HepG2 (cell line): ENCODE data around the gene OSER1. TPM values are rescaled to one million over a fixed set of nuclear protein-coding genes. Genes with fewer than 3 reads are reported as not detected.

Experiments
- FOXK1 ChIP-seq: sonication (generic); formaldehyde crosslinking; IDR thresholded peaks from 2 replicates; pipeline ENCODE4 v1.4.0; 2020; ENCODE audit warnings: low read depth, missing genetic modification reagents, borderline replicate concordance
- JUND ChIP-seq: sonication (generic); formaldehyde crosslinking; IDR thresholded peaks from 2 replicates; pipeline ENCODE4 v1.8.0; 2022; ENCODE audit warnings: mild to moderate bottlenecking, missing genetic modification reagents
- KDM5B ChIP-seq: sonication (generic); formaldehyde crosslinking; IDR thresholded peaks from 2 replicates; pipeline ENCODE4 v1.4.0; 2020; ENCODE audit warnings: missing genetic modification reagents, mild to moderate bottlenecking, borderline replicate concordance
- RCOR2 ChIP-seq: IDR thresholded peaks from 2 replicates; pipeline ENCODE4 v1.6.1; 2016; ENCODE audit warnings: missing biosample characterization, missing genetic modification reagents
- RFX3 ChIP-seq: IDR thresholded peaks from 2 replicates; pipeline ENCODE4 v1.6.1; 2016; ENCODE audit warnings: missing biosample characterization, missing genetic modification reagents
- SMYD3 ChIP-seq: sonication (generic); formaldehyde crosslinking; IDR thresholded peaks from 2 replicates; pipeline ENCODE4 v1.8.1; 2023; ENCODE audit warnings: mild to moderate bottlenecking, missing genetic modification reagents
- SRSF1 ChIP-seq: fragments of 200-400 bp; formaldehyde crosslinking; optimal IDR thresholded peaks from 2 replicates; pipeline ENCODE3; 2017; ENCODE audit warnings: mild to moderate bottlenecking, low read depth, low read length, moderate library complexity
- ZNF253 ChIP-seq: sonication (generic); formaldehyde crosslinking; IDR thresholded peaks from 2 replicates; pipeline ENCODE4 v1.8.0; 2022; ENCODE audit warnings: mild to moderate bottlenecking, missing genetic modification reagents, borderline replicate concordance
- ZNF382 ChIP-seq: sonication (generic); formaldehyde crosslinking; IDR thresholded peaks from 2 replicates; pipeline ENCODE4 v1.5.0; 2020; ENCODE audit warnings: missing genetic modification reagents, mild to moderate bottlenecking, borderline replicate concordance
- polyA plus RNA-seq, 8 experiments: library from polyadenylated mRNA; depleted of rRNA in 3 of 8; stranded (reverse) in 7 of 8; unstranded in 1 of 8; fragments of >200 nt; fragmentation: Illumina TruSeq in 4 of 8; extraction: Trizol in 4 of 8; gene quantifications; 2 replicates each; pipeline versions ENCODE4 v1.2.1 to v1.2.3, GENCODE V29; 2011 to 2016; ENCODE audit warnings: low read depth in 4 of 8, missing spikeins in 1 of 8, mixed read lengths in 1 of 8; ENCODE audit not compliant: insufficient read depth in 1 of 8
- total RNA-seq, 5 experiments: library from RNA; depleted of rRNA; stranded (reverse); fragments of >200 nt; fragmentation: Illumina TruSeq; extraction: Trizol; gene quantifications; 2 replicates each; pipeline ENCODE4 v1.2.3, GENCODE V29; 2016; ENCODE audit warnings: low read depth in 1 of 5
- TF ChIP-seq, protein P1 (sequence below): sonication (generic); formaldehyde crosslinking; IDR thresholded peaks from 2 replicates; pipeline ENCODE4 v1.5.0; 2020; ENCODE audit warnings: mild to moderate bottlenecking, missing genetic modification reagents
- TF ChIP-seq, protein P2 (sequence below): sonication (generic); formaldehyde crosslinking; IDR thresholded peaks from 2 replicates; pipeline ENCODE4 v1.4.0; 2020; ENCODE audit warnings: mild to moderate bottlenecking, missing genetic modification reagents
- TF ChIP-seq, protein P3 (sequence below): sonication (generic); formaldehyde crosslinking; IDR thresholded peaks from 2 replicates; pipeline ENCODE4 v1.5.1; 2020; ENCODE audit warnings: missing genetic modification reagents, mild to moderate bottlenecking, borderline replicate concordance
- TF ChIP-seq, protein P4 (sequence below): sonication (generic); formaldehyde crosslinking; IDR thresholded peaks from 2 replicates; pipeline ENCODE4 v1.4.0; 2020; ENCODE audit warnings: missing genetic modification reagents

The OSER1 gene
- total and polyA plus RNA-seq, 2 of the 13 experiments (the other 11 are each of a cell fraction or from before 2014, with no cell fraction given), result 71.2 to 71.5 TPM

DNA sequence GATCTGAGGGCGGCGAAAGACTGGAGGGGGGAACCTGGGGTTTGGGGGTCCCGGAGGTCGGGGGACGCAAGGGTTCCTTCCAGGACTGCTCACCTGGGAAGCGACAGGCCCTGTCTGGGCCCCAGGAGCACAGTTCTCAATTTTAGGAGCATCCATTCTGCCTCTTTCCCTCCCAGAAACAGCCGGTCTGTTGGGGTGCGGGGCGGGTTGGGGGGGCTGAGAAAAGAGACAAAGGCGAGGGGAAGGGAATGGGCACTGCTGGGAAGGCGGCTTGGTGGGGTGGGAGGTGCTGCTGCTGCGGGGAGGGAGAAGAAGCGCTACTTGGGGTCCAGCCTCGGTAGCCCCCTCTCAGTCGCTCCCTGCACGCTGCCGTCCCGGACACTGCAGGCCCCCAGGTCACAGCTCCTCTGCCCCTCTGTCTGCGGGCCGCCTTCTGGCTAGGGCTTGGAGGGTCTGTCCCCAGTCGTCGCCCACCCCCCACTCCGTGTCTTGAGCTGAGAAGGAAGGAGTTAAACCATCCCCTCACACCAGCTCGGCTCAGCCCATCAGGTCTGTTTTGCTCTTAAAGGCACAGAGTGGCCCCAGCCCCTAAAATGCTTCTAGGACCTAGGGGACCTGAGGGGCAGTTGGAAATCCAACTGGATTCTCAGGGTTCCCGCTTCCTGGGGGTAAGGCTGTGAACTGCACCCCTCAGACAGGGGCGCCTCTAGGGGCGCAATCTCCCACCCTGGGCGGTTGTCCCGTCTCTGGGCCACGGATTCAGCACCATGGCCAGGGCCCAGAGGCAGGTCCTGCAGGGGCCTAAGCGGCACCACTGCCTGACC lies 37.2 kb upstream of the OSER1 start (continued):
- TF ChIP-seq, protein P1, sequence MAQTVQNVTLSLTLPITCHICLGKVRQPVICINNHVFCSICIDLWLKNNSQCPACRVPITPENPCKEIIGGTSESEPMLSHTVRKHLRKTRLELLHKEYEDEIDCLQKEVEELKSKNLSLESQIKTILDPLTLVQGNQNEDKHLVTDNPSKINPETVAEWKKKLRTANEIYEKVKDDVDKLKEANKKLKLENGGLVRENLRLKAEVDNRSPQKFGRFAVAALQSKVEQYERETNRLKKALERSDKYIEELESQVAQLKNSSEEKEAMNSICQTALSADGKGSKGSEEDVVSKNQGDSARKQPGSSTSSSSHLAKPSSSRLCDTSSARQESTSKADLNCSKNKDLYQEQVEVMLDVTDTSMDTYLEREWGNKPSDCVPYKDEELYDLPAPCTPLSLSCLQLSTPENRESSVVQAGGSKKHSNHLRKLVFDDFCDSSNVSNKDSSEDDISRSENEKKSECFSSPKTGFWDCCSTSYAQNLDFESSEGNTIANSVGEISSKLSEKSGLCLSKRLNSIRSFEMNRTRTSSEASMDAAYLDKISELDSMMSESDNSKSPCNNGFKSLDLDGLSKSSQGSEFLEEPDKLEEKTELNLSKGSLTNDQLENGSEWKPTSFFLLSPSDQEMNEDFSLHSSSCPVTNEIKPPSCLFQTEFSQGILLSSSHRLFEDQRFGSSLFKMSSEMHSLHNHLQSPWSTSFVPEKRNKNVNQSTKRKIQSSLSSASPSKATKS (CRISPR knock-in tag), result peak; percentile 79; the same call in 1 of the 2 replicates
- TF ChIP-seq, protein P2, sequence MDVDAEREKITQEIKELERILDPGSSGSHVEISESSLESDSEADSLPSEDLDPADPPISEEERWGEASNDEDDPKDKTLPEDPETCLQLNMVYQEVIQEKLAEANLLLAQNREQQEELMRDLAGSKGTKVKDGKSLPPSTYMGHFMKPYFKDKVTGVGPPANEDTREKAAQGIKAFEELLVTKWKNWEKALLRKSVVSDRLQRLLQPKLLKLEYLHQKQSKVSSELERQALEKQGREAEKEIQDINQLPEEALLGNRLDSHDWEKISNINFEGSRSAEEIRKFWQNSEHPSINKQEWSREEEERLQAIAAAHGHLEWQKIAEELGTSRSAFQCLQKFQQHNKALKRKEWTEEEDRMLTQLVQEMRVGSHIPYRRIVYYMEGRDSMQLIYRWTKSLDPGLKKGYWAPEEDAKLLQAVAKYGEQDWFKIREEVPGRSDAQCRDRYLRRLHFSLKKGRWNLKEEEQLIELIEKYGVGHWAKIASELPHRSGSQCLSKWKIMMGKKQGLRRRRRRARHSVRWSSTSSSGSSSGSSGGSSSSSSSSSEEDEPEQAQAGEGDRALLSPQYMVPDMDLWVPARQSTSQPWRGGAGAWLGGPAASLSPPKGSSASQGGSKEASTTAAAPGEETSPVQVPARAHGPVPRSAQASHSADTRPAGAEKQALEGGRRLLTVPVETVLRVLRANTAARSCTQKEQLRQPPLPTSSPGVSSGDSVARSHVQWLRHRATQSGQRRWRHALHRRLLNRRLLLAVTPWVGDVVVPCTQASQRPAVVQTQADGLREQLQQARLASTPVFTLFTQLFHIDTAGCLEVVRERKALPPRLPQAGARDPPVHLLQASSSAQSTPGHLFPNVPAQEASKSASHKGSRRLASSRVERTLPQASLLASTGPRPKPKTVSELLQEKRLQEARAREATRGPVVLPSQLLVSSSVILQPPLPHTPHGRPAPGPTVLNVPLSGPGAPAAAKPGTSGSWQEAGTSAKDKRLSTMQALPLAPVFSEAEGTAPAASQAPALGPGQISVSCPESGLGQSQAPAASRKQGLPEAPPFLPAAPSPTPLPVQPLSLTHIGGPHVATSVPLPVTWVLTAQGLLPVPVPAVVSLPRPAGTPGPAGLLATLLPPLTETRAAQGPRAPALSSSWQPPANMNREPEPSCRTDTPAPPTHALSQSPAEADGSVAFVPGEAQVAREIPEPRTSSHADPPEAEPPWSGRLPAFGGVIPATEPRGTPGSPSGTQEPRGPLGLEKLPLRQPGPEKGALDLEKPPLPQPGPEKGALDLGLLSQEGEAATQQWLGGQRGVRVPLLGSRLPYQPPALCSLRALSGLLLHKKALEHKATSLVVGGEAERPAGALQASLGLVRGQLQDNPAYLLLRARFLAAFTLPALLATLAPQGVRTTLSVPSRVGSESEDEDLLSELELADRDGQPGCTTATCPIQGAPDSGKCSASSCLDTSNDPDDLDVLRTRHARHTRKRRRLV (CRISPR knock-in tag), result peak; percentile 97
- TF ChIP-seq, protein P3, sequence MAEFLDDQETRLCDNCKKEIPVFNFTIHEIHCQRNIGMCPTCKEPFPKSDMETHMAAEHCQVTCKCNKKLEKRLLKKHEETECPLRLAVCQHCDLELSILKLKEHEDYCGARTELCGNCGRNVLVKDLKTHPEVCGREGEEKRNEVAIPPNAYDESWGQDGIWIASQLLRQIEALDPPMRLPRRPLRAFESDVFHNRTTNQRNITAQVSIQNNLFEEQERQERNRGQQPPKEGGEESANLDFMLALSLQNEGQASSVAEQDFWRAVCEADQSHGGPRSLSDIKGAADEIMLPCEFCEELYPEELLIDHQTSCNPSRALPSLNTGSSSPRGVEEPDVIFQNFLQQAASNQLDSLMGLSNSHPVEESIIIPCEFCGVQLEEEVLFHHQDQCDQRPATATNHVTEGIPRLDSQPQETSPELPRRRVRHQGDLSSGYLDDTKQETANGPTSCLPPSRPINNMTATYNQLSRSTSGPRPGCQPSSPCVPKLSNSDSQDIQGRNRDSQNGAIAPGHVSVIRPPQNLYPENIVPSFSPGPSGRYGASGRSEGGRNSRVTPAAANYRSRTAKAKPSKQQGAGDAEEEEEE, result peak; percentile 97; the same call in 1 of the 2 replicates
- TF ChIP-seq ZNF253 (CRISPR knock-in tag) (peak; percentile 88; the same call in 1 of the 2 replicates), KDM5B (peak; percentile 97; the same call in 1 of the 2 replicates), SMYD3 (CRISPR knock-in tag) (no peak; the same call in 1 of the 2 replicates), RCOR2 (CRISPR knock-in tag) (peak; percentile 68), FOXK1 (CRISPR knock-in tag) (peak; percentile 91; the same call in 1 of the 2 replicates), SRSF1 (no peak), ZNF382 (CRISPR knock-in tag) (no peak), RFX3 (peak; percentile 60), JUND (CRISPR knock-in tag) (peak; percentile 80)
- TF ChIP-seq, protein P4, sequence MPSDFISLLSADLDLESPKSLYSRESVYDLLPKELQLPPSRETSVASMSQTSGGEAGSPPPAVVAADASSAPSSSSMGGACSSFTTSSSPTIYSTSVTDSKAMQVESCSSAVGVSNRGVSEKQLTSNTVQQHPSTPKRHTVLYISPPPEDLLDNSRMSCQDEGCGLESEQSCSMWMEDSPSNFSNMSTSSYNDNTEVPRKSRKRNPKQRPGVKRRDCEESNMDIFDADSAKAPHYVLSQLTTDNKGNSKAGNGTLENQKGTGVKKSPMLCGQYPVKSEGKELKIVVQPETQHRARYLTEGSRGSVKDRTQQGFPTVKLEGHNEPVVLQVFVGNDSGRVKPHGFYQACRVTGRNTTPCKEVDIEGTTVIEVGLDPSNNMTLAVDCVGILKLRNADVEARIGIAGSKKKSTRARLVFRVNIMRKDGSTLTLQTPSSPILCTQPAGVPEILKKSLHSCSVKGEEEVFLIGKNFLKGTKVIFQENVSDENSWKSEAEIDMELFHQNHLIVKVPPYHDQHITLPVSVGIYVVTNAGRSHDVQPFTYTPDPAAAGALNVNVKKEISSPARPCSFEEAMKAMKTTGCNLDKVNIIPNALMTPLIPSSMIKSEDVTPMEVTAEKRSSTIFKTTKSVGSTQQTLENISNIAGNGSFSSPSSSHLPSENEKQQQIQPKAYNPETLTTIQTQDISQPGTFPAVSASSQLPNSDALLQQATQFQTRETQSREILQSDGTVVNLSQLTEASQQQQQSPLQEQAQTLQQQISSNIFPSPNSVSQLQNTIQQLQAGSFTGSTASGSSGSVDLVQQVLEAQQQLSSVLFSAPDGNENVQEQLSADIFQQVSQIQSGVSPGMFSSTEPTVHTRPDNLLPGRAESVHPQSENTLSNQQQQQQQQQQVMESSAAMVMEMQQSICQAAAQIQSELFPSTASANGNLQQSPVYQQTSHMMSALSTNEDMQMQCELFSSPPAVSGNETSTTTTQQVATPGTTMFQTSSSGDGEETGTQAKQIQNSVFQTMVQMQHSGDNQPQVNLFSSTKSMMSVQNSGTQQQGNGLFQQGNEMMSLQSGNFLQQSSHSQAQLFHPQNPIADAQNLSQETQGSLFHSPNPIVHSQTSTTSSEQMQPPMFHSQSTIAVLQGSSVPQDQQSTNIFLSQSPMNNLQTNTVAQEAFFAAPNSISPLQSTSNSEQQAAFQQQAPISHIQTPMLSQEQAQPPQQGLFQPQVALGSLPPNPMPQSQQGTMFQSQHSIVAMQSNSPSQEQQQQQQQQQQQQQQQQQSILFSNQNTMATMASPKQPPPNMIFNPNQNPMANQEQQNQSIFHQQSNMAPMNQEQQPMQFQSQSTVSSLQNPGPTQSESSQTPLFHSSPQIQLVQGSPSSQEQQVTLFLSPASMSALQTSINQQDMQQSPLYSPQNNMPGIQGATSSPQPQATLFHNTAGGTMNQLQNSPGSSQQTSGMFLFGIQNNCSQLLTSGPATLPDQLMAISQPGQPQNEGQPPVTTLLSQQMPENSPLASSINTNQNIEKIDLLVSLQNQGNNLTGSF (CRISPR knock-in tag), result peak; percentile 99
